Fibroblast of lung (primary cell): ENCODE results near the gene MGLL. TPM values are rescaled to one million over a fixed set of nuclear protein-coding genes. Genes with fewer than 3 reads are reported as not detected.

Experiments
- DNase-seq, 2 donors: peaks; one replicate each; pipeline versions ENCODE4 v3.0.0 to v3.0.0-alpha.2; 2010; ENCODE audit warnings: low read depth in 2 of 2
- H2AFZ ChIP-seq: 2 replicates; pipeline ENCODE4 v1.5.1; 2012; ENCODE audit warnings: low read length, control low read depth, inconsistent platforms
- H3K27ac ChIP-seq: 2 replicates; pipeline ENCODE4 v1.5.1; 2011; ENCODE audit warnings: low read length, control low read depth; ENCODE audit not compliant: insufficient read depth
- H3K27me3 ChIP-seq: 2 replicates; pipeline ENCODE4 v1.5.1; 2011; ENCODE audit warnings: mild to moderate bottlenecking, low read length; ENCODE audit not compliant: control insufficient read depth, insufficient read depth
- H3K36me3 ChIP-seq: 2 replicates; pipeline ENCODE4 v1.5.1; 2011; ENCODE audit warnings: low read length; ENCODE audit not compliant: control insufficient read depth, insufficient read depth
- H3K4me1 ChIP-seq: 2 replicates; pipeline ENCODE4 v1.5.1; 2011; ENCODE audit warnings: low read length; ENCODE audit not compliant: control insufficient read depth, insufficient read depth; ENCODE audit errors: extremely low read depth
- H3K4me2 ChIP-seq: 2 replicates; pipeline ENCODE4 v1.5.1; 2011; ENCODE audit warnings: low read length, control low read depth; ENCODE audit not compliant: insufficient read depth; ENCODE audit errors: extremely low read depth
- H3K4me3 ChIP-seq, 4 experiments: fragments of 200-600 bp in 1 of 4; sonication (generic) in 1 of 4; replicated peaks in 1 of 4; 2 replicates each; pipeline ENCODE4 v1.5.1; 2011 to 2016; ENCODE audit warnings: low read length in 4 of 4, low read depth in 3 of 4, mild to moderate bottlenecking in 3 of 4, control low read depth in 2 of 4, inconsistent platforms in 1 of 4, mixed read lengths in 1 of 4; ENCODE audit not compliant: insufficient read depth in 1 of 4; ENCODE audit errors: control extremely low read depth in 1 of 4
- H3K79me2 ChIP-seq: 2 replicates; pipeline ENCODE4 v1.5.1; 2012; ENCODE audit warnings: mild to moderate bottlenecking, low read length, inconsistent platforms; ENCODE audit not compliant: control insufficient read depth, insufficient read depth
- H3K9ac ChIP-seq: 2 replicates; pipeline ENCODE4 v1.5.1; 2011; ENCODE audit warnings: mild to moderate bottlenecking, low read length, control low read depth; ENCODE audit not compliant: insufficient read depth
- H3K9me3 ChIP-seq: 2 replicates; pipeline ENCODE4 v1.5.1; 2012; ENCODE audit warnings: low read depth, low read length; ENCODE audit not compliant: control insufficient read depth, insufficient read depth
- H4K20me1 ChIP-seq: 2 replicates; pipeline ENCODE4 v1.5.1; 2011; ENCODE audit warnings: low read length; ENCODE audit not compliant: control insufficient read depth, insufficient read depth; ENCODE audit errors: extremely low read depth
- CTCF ChIP-seq, 2 donors: IDR thresholded peaks in 1 of 2; conservative IDR thresholded peaks in 1 of 2; 1 replicate in 1 of 2; 2 replicates in 1 of 2; pipeline ENCODE4 v1.5.1; 2011 to 2012; ENCODE audit warnings: low read length in 2 of 2, control low read depth in 1 of 2, inconsistent platforms in 1 of 2, low read depth in 1 of 2, mild to moderate bottlenecking in 1 of 2
- EZH2 ChIP-seq: IDR thresholded peaks from 2 replicates; pipeline ENCODE4 v1.5.1; 2012; ENCODE audit warnings: low read length, control low read depth, mild to moderate bottlenecking; ENCODE audit errors: missing control alignments
- polyA plus RNA-seq, 2 donors: library from polyadenylated mRNA; depleted of rRNA in 1 of 2; stranded (reverse) in 1 of 2; unstranded in 1 of 2; fragments of >200 nt; gene quantifications; 2 replicates each; pipeline ENCODE4 v1.2.1, GENCODE V29; 2011 to 2012; ENCODE audit warnings: missing spikeins in 1 of 2
- total RNA-seq: library from RNA; depleted of rRNA; stranded (reverse); fragments of >200 nt; gene quantifications from 2 replicates; pipeline ENCODE4 v1.2.1, GENCODE V29; 2014

Gene MGLL
- total and polyA plus RNA-seq, 2 donors (not counting 1 experiment from before 2014, with no cell fraction given), result 60.1 to 122 TPM

DNA sequence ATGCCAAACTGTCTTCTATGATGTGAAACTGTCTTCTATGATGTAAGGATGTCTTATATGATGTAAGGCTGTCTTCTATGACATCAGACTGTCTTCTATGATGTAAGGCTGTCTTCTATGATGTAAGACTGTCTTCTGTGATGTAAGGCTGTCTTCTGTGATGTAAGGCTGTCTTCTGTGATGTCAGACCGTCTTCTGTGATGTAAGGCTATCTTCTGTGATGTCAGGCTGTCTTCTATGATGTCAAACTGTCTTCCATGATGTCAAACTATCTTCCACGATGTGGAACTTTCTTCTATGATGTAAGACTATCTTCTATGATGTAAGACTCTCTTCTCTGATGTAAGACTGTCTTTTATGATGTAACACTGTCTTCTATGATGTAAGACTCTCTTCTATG, 27.9 kb downstream of the MGLL start:
- TF ChIP-seq CTCF (conservative IDR thresholded peaks at IDR 0.05 in 1 of 2, IDR thresholded peaks at IDR 0.05 in 1 of 2; ENCODE audit: low read depth in 1 of 2, low read length in 2 of 2), result no peak
- no peak for TF ChIP-seq EZH2
- H3K79me2 ChIP-seq, result peaks cover 25% of the 10 kb centered on the region
- H3K27ac ChIP-seq, result no peak overlapping the region
- H3K4me2 ChIP-seq, result no peak overlapping the region
- peaks cover 32% of the 10 kb centered on the region for H3K4me1 ChIP-seq
- H3K4me3 ChIP-seq, result no peak overlapping the region
- no peaks in the 10 kb centered on the region for H4K20me1 ChIP-seq
- no peak for DNase-seq
- peaks cover 3% of the 10 kb centered on the region for H3K36me3 ChIP-seq
- H3K9me3 ChIP-seq, result no peaks in the 10 kb centered on the region
- no peaks in the 10 kb centered on the region for H3K27me3 ChIP-seq
- H2AFZ ChIP-seq, result no peak overlapping the region
- no peak overlapping the region for H3K9ac ChIP-seq

DNA sequence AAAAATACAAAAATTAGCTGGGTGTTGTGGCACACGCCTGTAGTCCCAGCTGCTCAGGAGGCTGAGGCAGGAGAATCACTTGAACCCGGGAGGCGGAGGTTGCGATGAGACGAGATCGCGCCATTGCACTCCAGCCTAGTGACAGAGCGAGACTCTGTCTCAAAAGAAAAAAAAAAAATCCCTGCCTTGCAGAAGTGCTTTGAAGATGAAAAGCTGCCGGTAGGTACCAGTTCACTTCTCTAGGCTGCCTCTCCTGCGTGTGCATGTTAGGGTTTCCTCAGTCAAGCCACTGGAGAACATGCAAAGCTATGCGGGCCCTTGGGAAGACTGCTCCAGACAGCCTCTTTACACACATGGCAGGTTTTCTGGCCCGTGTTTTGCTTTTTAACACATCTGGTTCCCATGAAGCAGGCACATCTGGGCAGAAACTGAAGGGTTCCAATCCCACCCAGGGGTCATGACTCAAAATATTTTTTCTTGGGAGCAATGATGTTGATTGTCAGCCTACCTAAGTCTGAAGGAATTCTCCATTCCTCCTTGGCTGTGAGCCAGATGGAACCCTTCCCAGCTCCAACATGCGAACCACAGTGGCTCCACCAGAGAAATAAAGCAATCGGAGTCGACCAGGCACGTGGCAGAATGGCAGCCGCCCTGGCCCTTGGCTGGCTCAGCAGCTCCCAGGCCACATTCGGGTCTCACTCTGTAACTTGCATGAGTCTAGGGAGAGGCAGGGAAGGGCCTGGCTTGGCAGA, 29.6 kb downstream of the MGLL start:
- TF ChIP-seq EZH2, result no peak
- TF ChIP-seq CTCF (conservative IDR thresholded peaks at IDR 0.05 in 1 of 2, IDR thresholded peaks at IDR 0.05 in 1 of 2; ENCODE audit: low read depth in 1 of 2, low read length in 2 of 2), result no peak
- no peak overlapping the region for H2AFZ ChIP-seq
- peaks cover 26% of the 10 kb centered on the region for H3K4me1 ChIP-seq

GRCh38 chr3:127791221-127791913, 30.9 kb downstream of the MGLL start:
- peak; percentile 65 to 81 for DNase-seq
- Histone ChIP-seq H3K4me3 (no peak overlapping the region), H2AFZ (no peak overlapping the region), H4K20me1 (no peaks in the 10 kb centered on the region), H3K36me3 (no peaks in the 10 kb centered on the region), H3K9ac (no peak overlapping the region), H3K9me3 (no peaks in the 10 kb centered on the region), H3K79me2 (peaks cover 15% of the 10 kb centered on the region), H3K4me1 (peaks cover 39% of the 10 kb centered on the region), H3K4me2 (no peak overlapping the region), H3K27me3 (no peaks in the 10 kb centered on the region), H3K27ac (peak overlapping the region; percentile 73)
- TF ChIP-seq EZH2 (no peak), CTCF (conservative IDR thresholded peaks at IDR 0.05 in 1 of 2, IDR thresholded peaks at IDR 0.05 in 1 of 2; ENCODE audit: low read depth in 1 of 2, low read length in 2 of 2) (peak; percentile 12 to 27)

More for the DNA sequence above, 29.6 kb downstream of the MGLL start:
- no peaks in the 10 kb centered on the region for H4K20me1 ChIP-seq
- no peak overlapping the region for H3K4me2 ChIP-seq
- peak; percentile 92 to 98 for DNase-seq
- H3K36me3 ChIP-seq, result peaks cover 3% of the 10 kb centered on the region
- no peaks in the 10 kb centered on the region for H3K9me3 ChIP-seq
- no peak overlapping the region for H3K9ac ChIP-seq
- no peaks in the 10 kb centered on the region for H3K27me3 ChIP-seq
- no peak overlapping the region for H3K4me3 ChIP-seq
- peak overlapping the region; percentile 73 for H3K27ac ChIP-seq
- peaks cover 16% of the 10 kb centered on the region for H3K79me2 ChIP-seq
